Melanocyte of skin (primary cell): ENCODE data around the gene HINT3. TPM values are rescaled to one million over a fixed set of nuclear protein-coding genes. Genes with fewer than 3 reads are reported as not detected.

ENCODE experiments used
- small RNA-seq, 2 donors: library from RNA; depleted of rRNA; stranded (forward); fragments of <200 nt; gene quantifications; one replicate each; pipeline ENCODE3, GENCODE V24; 2012
- total RNA-seq, 2 donors: library from RNA; depleted of rRNA; stranded (reverse); fragments of >200 nt; gene quantifications; 2 replicates each; pipeline ENCODE4 v1.2.3, GENCODE V29; 2012

Gene HINT3
- total RNA-seq = 10 to 100 TPM; 17.9 to 18.3 TPM

GRCh38 chr6:125956506-125957390, at the start of gene HINT3:
TSS of gene HINT3 (plus strand) at chr6:125956770. CDS start at chr6:125956978, 208 bp downstream.

GRCh38 chr6:125986301-125987025, 29.9 kb downstream of the HINT3 start, which contains the start of gene TRMT11:
TSS of gene TRMT11 (plus strand) at chr6:125986540. CDS start at chr6:125986551, 11 bp downstream.

Small RNAs within 50 kb of the gene (small RNA-seq; reads per million reads assigned to genes)
- gene RNA5SP216 = 0 reads per million in 2 donors

Other genes starting within 250 kb of the HINT3 start
- under 1 TPM in 1 of 2 donors, not detected in 1; 0.34 TPM for gene HEY2, start 207.1 kb upstream of the HINT3 start, total RNA-seq
- 10 to 100 TPM; 10.7 to 24.0 TPM for gene NCOA7, start 165.8 kb upstream of the HINT3 start, total RNA-seq
- gene TRMT11, start 29.8 kb downstream of the HINT3 start, total RNA-seq = 10 to 100 TPM; 16.9 to 18.3 TPM